Measurements from ENCODE around the gene KLK15. TPM values are rescaled to one million over a fixed set of nuclear protein-coding genes. Genes with fewer than 3 reads are reported as not detected.

KLK15 gene
- total and polyA plus RNA-seq, 2 experiments from 2014 or later = not detected

- in situ Hi-C loops (cut with MboI) = no loop called here
- H3K27me3 ChIP-seq (replicated peaks; ENCODE audit: insufficient read depth) = peaks cover 37% of the 10 kb centered on the region
- no peak within 1 kb of the TSS for H3K27ac ChIP-seq
- H3F3A ChIP-seq (ENCODE audit: insufficient read depth) = no peaks in the 10 kb centered on the region
- H4K20me1 ChIP-seq (ENCODE audit: insufficient read depth) = no peaks in the 10 kb centered on the region
- H3K4me3 ChIP-seq = no peak within 1 kb of the TSS
- TF ChIP-seq EZH2 (IDR thresholded peaks at IDR 0.05; ENCODE audit: insufficient read depth, poor library complexity, severe bottlenecking) (no peak), EZH2phosphoT487 (IDR thresholded peaks at IDR 0.05; ENCODE audit: insufficient read depth, low read depth) (no peak)
- DNase-seq = no peak
- no peaks in the 10 kb centered on the region for H3K9me2 ChIP-seq (ENCODE audit: insufficient read depth)
- no peaks in the 10 kb centered on the region for H3K79me2 ChIP-seq (ENCODE audit: insufficient read depth)
- H3K4me2 ChIP-seq (ENCODE audit: unreplicated experiment) = no peak within 1 kb of the TSS
- no peaks in the 10 kb centered on the region for H3K4me1 ChIP-seq (ENCODE audit: insufficient read depth)
- WGBS, 2 experiments (ENCODE audit: low coverage in 1 of 2, low lambda C conversion rate in 2 of 2, missing lambda C conversion rate in 2 of 2) = 27 to 31% methylated on average over 10 to 14 of the region's 14 CpGs
- no peak within 1 kb of the TSS for H2AFZ ChIP-seq
- no peaks in the 10 kb centered on the region for H3K9me3 ChIP-seq (ENCODE audit: low read depth)
- H3K9ac ChIP-seq = no peak within 1 kb of the TSS
- H3K36me3 ChIP-seq (ENCODE audit: low read depth) = no peaks in the 10 kb centered on the region
Observed at GRCh38 chr19:50823389-50824042, 9.9 kb downstream of the KLK15 start, which contains the start of gene KLK1. Gene KLK1 (minus strand): TSS chr19:50823787. CDS start chr19:50823748, 39 bp downstream.

GRCh38 chr19:50822661-50823208, 10.6 kb downstream of the KLK15 start:
- WGBS, 2 experiments (ENCODE audit: low coverage in 1 of 2, low lambda C conversion rate in 2 of 2, missing lambda C conversion rate in 2 of 2) = 39 to 43% methylated on average over 7 of the region's 7 CpGs
- DNase-seq = no peak
- H3K27ac ChIP-seq = no peak overlapping the region
- H3K9me3 ChIP-seq (ENCODE audit: low read depth) = no peaks in the 10 kb centered on the region
- no peak overlapping the region for H3K9ac ChIP-seq
- H3K36me3 ChIP-seq (ENCODE audit: low read depth) = no peaks in the 10 kb centered on the region
- TF ChIP-seq EZH2 (IDR thresholded peaks at IDR 0.05; ENCODE audit: insufficient read depth, poor library complexity, severe bottlenecking) (no peak), EZH2phosphoT487 (IDR thresholded peaks at IDR 0.05; ENCODE audit: insufficient read depth, low read depth) (no peak)
- no peaks in the 10 kb centered on the region for H4K20me1 ChIP-seq (ENCODE audit: insufficient read depth)
- H3K27me3 ChIP-seq (replicated peaks; ENCODE audit: insufficient read depth) = peaks cover 41% of the 10 kb centered on the region
- no peaks in the 10 kb centered on the region for H3K9me2 ChIP-seq (ENCODE audit: insufficient read depth)
- H3K79me2 ChIP-seq (ENCODE audit: insufficient read depth) = no peaks in the 10 kb centered on the region
- no peaks in the 10 kb centered on the region for H3K4me1 ChIP-seq (ENCODE audit: insufficient read depth)
- in situ Hi-C loops (cut with MboI) = no loop called here
- H3K4me2 ChIP-seq (ENCODE audit: unreplicated experiment) = no peak overlapping the region
- H3K4me3 ChIP-seq = no peak overlapping the region
- no peaks in the 10 kb centered on the region for H3F3A ChIP-seq (ENCODE audit: insufficient read depth)
- H2AFZ ChIP-seq = no peak overlapping the region

DNA sequence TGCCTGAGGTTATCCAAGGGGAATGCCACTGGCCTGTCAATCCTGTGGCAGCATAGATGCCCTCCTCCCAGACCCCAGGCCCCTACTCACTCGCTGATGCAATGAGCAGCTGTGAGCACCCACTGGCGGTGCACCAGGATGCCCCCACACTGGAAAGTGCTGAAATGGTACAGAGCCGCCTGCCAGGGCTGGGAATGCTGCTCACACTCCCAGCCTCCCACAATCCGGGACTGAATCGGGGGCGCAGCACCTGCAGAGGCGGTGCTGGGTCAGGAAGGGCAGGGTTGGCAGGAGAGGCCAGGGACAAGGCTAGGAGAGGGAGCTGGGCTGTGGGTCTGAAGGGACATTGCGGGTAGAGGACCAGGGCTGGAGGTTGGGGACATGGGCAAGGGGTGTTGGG, 11.8 kb downstream of the KLK15 start:
- peaks cover 42% of the 10 kb centered on the region for H3K27me3 ChIP-seq (replicated peaks; ENCODE audit: insufficient read depth)
- H2AFZ ChIP-seq = no peak overlapping the region
- no peak overlapping the region for H3K27ac ChIP-seq
- in situ Hi-C loops (cut with MboI) = no loop called here
- H3K9me2 ChIP-seq (ENCODE audit: insufficient read depth) = no peaks in the 10 kb centered on the region
- no peak for DNase-seq
- no peak overlapping the region for H3K4me2 ChIP-seq (ENCODE audit: unreplicated experiment)
- H3K9ac ChIP-seq = no peak overlapping the region
- no peaks in the 10 kb centered on the region for H4K20me1 ChIP-seq (ENCODE audit: insufficient read depth)
- H3K79me2 ChIP-seq (ENCODE audit: insufficient read depth) = no peaks in the 10 kb centered on the region
- no peaks in the 10 kb centered on the region for H3K9me3 ChIP-seq (ENCODE audit: low read depth)
- H3F3A ChIP-seq (ENCODE audit: insufficient read depth) = no peaks in the 10 kb centered on the region
- 43 to 49% methylated on average over 8 of the region's 8 CpGs for WGBS, 2 experiments (ENCODE audit: low coverage in 1 of 2, low lambda C conversion rate in 2 of 2, missing lambda C conversion rate in 2 of 2)
- H3K36me3 ChIP-seq (ENCODE audit: low read depth) = no peaks in the 10 kb centered on the region
- H3K4me3 ChIP-seq = no peak overlapping the region
- no peak for TF ChIP-seq EZH2phosphoT487 (IDR thresholded peaks at IDR 0.05; ENCODE audit: insufficient read depth, low read depth)
- no peak for TF ChIP-seq EZH2 (IDR thresholded peaks at IDR 0.05; ENCODE audit: insufficient read depth, poor library complexity, severe bottlenecking)
- no peaks in the 10 kb centered on the region for H3K4me1 ChIP-seq (ENCODE audit: insufficient read depth)

DNA sequence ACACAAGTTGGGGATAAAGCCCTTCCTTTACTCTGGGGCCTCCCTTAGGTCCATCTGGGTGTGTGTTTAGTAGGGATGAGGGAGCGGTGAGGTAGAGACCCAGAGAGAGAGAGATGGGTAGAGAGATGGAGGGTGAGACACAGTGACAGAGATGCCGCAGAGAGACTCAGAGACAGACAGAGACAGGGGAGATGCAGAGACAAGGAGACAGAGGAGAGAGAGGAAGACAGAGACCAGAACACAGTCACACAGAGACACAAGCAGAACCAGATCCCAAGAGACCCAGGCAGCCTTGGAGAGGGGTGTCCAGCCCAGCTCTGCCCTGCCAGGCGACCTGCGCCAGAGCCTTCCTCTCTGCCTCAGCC, 12.1 kb downstream of the KLK15 start:
- WGBS, 2 experiments (ENCODE audit: low coverage in 1 of 2, low lambda C conversion rate in 2 of 2, missing lambda C conversion rate in 2 of 2) = 81 to 96% methylated on average over 4 of the region's 4 CpGs
- H3K27me3 ChIP-seq (replicated peaks; ENCODE audit: insufficient read depth) = peaks cover 42% of the 10 kb centered on the region
- DNase-seq = no peak

More for the DNA sequence above, 12.1 kb downstream of the KLK15 start:
- Histone ChIP-seq H3K4me2 (ENCODE audit: unreplicated experiment) (no peak overlapping the region), H4K20me1 (ENCODE audit: insufficient read depth) (no peaks in the 10 kb centered on the region), H3K4me1 (ENCODE audit: insufficient read depth) (no peaks in the 10 kb centered on the region), H3K27ac (no peak overlapping the region), H3K9me2 (ENCODE audit: insufficient read depth) (no peaks in the 10 kb centered on the region), H2AFZ (no peak overlapping the region), H3K9ac (no peak overlapping the region), H3F3A (ENCODE audit: insufficient read depth) (no peaks in the 10 kb centered on the region), H3K4me3 (no peak overlapping the region), H3K9me3 (ENCODE audit: low read depth) (no peaks in the 10 kb centered on the region), H3K36me3 (ENCODE audit: low read depth) (no peaks in the 10 kb centered on the region), H3K79me2 (ENCODE audit: insufficient read depth) (no peaks in the 10 kb centered on the region)
- in situ Hi-C loops (cut with MboI) = no loop called here
- TF ChIP-seq EZH2 (IDR thresholded peaks at IDR 0.05; ENCODE audit: insufficient read depth, poor library complexity, severe bottlenecking) (no peak), EZH2phosphoT487 (IDR thresholded peaks at IDR 0.05; ENCODE audit: insufficient read depth, low read depth) (no peak)

Data from GM23248 (cell line).